ENCODE results near the gene WDR31.
"Not testable (repeated sequence)": the region's sequence is repeated elsewhere in the genome, so short reads cannot be mapped to it uniquely, and the experiment has no call there.

Gene WDR31

DNA sequence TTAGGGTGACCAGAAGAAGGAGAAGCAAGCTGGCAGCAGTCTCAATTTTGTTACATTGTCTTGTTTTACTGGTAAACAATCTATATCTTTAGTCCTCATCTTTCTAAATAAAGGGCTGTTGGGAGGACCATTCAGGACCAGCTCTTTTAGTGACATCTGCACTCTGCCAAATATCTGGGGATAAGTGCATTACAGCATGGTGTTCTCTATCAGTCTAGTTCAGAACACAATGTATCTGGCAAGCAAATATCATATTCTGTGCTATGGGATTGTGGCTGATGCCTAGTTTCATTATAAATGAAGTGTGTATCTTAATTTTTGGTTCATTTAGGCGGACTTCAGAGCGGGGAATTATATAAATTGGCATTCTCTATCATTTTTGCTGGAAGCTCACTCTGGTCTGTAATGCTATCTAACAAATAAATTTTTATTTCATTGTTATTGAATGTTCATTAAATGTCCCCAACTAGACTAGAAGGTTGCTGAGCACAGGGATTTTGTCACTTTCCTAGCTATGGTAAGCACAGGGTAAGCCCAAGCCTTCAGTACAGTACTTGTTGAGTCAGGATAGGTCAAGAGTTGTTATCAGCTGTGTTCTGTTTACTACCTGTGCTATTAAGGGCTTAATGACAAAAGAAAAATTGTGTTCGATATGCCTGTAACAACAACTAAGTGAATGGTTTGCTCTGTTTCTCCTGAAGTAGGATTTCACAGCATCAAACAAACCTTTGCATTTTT, 11.9 kb downstream of the WDR31 start:
- DNase-seq = no peak

DNA sequence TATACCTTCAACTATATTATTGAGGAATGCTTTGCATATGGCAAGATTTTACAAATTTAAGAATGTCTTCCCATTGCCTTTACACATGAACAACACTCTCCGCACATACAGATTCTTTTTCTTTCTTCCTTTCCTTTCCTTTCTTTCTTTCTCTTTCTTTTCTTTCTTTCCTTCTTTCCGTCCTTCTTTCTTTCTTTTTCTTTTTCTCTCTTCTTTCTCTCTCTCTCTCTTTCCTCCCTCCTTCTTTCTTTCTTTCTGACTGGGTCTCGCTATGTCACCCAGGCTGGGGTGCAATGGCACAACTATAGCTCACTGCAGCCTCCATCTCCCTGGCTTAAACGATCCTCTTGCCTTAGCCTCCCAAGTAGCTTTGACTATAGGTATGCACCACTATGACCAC, 13.8 kb downstream of the WDR31 start:
- no peak for DNase-seq

DNA sequence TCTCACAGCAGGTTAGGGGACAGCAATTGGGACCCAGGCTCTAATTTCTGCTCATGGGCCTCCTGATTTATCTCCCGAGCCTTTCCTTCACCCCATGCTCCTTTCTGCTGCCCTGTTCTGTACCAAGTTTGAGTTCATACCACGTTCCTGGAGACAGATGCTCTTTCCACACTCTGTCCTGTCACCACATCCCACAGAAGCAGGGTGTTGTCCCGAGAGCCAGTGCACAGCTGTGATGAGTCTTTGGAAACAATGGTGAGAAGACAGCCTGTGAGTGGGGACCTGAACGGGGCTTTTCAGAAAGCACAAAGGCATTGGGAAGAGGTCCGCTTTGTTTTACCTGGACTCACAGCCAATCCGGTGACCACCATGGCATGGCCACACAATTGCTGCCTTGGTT, 17.4 kb downstream of the WDR31 start:
- DNase-seq = no peak

DNA sequence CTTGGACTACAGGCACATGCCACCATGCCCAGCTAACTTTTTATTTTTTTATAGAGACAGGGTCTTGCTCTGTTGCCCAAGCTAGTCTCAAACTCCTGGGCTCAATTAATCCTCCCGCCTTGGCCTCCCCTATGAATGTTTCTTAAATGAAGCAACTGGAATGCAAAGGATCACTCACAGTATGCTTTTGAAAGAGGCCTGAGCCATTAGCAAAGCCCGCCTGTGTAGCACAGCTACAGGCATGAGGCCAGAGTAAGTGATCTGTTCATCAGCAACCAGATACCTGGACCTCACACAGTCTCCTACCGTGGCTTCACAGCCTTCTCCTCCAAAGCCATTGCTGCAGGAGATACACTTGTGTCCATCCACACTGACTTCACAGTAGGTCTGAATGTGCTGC, 20.0 kb downstream of the WDR31 start:
- DNase-seq = no peak

DNA sequence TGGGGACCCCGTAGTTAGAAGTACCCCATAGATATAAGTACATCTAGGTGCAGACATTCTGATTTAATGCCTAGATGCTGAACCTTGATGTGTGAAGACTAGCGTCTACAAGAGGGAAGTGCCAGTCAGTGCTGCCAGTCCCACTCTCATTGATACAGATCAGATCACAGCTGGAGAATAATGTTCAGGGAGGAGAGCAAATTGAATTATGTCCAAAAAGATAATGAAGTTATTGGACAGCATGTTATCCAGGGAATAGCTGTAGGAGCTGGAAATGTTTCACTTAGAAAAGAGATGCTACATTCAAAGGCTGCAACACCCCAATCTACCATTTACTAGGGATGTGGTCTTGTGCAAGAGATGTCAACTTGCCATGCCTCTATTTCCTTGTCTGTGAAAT, 21.0 kb downstream of the WDR31 start:
- DNase-seq = no peak

DNA sequence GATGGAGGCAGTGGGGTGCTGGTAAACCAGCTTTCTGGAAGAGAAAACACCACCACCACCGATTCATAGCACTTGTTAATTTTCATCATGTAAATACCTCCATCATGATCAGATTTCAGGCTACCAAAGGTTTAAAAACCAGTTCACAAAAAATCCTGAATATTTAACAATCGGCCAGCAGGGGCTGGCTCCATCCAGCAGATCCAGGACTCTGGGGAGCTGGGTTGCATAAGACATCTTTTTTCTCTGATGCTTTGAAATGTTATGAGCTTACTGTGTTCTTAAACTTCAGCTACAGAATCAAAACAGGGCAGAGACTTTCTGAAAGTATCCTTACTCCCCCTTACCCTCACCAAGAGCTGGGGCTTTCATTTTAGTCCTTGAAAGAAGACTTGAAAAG, 22.3 kb downstream of the WDR31 start:
- DNase-seq = no peak

DNA sequence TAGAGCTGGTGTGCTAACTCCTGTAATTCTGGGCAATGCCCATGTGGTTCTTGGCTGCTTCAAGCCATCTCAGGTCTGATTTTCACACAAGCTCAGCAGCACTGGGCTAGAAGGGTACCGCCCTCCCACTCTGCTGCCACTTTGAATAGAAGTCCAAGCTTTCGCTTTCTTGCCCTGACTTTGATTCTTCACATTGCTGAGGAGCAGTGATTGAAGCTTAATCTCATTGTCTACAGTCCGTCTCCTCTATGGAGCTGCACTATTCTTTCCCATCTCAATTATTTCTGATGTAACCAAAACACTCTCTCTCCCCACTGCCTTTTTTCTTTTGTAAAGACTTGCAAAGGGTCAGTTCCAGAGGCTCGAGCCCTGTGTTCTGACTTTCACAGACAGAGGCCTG, 24.0 kb downstream of the WDR31 start:
- no peak for DNase-seq

DNA sequence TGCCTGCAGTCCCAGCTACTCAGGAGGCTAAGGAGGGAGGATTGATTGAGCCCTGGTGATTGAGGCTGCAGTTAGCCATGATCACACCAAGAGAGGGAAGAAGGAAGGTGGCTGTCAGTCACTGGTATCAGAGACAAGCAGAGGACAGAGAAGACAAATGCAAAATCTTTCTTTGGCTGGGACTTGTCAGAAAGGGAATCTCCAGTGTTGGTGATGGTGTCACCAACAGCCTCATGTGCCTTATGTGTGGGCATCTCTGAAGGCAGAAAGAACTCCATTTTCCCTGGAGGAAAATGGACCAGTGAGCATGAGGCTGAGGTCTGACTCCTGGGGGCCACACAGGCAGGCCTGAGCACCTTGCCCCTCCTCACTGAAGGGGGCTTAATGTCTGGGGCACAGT, 24.8 kb downstream of the WDR31 start:
- DNase-seq = no peak

DNA sequence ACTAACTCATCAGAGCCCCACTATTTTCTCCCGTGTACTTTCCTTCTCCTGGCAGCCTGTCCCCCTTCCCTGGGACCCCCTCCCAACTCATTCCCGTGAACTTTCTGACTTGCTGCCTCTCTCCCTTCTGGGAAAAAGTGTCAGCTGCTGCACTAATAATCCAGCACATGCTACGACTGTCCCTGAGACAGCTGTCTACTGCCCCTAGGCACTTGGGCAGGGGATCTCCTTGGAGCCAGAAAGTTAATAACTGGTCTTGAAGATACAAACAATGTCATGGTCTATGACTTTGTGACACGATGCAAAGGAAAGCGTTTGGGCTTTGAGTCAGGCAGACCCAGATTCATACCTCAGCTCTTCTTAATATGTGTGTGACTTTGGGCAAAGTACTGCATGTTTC, 26.8 kb downstream of the WDR31 start:
- no peak for DNase-seq

DNA sequence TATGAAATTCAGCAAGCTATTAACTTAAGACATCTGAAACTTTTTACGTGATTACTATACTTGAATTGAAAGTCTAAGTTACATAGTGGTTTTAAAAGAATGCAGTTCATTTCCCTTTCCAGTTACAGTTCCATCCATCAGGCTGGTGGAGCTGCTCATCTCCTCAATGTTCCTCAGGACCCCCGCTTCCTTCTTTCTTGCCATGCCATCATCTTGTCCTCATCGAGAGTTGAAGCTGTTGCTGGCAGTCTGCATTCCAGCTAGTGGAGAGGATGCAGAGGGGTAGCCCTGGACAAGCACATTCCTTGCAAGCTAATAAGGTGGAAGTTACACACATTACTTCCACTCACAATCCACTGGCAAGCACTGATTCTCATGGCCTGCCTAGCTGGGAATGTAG, 28.1 kb downstream of the WDR31 start:
- DNase-seq = no peak

DNA sequence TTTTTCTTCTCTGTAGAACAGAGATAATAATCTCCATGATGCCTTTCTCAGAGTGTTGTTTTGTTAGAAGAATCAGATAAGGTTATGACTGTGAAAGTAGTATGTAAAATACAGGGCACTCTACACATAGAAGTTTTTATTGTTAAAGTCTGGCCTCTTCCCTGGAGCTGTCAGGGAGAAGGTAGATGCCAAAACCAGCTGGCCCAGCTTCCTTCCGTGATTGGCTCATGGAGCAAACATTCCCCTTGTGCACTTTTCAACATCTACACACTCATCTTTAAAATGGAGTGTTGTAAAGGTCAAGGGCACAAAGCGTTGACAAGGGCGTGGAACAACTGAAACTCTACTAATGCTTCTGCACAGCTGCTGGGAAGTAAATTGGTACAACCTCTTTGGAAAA, 29.5 kb downstream of the WDR31 start:
- no peak for DNase-seq

DNA sequence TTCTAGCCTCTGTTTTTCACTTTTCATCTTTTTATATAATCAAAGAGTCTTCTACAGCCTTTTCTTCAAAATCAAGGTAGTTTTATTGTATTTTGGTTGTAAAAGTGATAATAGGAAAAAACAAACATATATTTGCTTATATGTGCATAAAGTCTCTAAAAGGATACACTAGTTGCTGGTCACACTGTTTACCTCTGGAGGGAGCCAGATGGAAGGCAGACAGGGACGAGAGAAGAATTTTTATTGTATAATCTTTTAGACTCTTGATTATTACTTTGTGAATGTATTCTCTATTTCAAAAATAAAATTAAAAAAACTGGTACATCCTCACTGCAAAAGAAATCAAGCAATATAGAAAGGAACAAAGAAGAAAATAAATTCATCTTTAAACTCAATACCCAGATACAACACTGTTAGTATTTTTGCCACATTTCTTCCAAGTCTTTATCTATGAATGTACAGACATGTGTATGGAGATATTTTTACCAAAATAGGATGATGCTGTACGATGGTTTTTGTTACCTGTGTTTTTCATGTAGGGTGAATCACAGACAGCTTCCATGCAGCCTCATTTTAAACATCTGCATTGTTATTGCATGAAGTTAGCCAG, 30.8 kb downstream of the WDR31 start:
- no peak for DNase-seq

DNA sequence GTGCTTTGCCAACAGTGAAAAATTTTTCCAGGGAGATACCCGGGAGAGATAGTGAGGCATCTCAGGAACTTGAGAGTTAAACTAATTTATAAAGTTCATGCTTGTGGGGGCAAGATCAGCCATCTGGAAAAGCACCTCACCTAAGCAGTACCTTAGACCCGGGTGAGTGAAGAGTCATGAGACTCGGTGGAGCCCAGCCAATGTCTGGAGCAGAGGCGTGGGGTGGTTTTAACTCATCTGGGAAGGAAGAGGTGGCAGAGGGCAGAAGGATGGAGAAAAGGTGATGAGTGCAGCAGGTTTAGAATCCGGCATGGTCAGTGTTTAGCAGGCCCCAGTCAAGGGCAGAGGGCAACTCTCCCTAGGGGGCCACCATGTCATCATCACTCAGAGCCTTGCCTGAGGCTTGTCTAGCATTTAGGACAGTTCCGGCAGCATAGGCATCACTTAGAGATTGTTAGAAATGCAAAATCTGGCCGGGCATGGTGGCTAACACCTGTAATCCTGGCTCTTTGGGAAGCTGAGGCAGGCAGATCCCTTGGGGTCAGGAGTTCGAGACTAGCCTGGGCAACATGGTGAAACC, 32.6 kb downstream of the WDR31 start:
- no peak for DNase-seq

DNA sequence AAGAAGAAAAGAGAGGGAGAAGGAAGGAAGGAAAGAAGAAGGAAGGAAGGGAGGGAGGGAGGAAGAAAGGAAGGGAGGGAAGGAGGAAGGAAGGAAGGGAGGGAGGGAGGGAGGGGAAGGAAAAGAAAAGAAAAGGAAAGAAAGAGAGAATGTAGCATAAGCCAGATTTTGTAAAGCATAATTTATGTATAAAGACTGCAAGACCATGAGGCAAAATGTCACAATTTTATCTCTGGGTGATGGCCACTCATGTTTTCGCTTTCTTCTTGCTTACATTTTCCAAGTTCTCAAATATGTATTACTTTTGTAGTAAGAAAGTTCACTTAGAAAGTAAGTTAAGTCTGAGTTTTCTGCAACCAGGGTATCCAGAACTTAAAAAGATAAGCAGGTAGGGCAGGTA, 33.5 kb downstream of the WDR31 start:
- DNase-seq = no peak

DNA sequence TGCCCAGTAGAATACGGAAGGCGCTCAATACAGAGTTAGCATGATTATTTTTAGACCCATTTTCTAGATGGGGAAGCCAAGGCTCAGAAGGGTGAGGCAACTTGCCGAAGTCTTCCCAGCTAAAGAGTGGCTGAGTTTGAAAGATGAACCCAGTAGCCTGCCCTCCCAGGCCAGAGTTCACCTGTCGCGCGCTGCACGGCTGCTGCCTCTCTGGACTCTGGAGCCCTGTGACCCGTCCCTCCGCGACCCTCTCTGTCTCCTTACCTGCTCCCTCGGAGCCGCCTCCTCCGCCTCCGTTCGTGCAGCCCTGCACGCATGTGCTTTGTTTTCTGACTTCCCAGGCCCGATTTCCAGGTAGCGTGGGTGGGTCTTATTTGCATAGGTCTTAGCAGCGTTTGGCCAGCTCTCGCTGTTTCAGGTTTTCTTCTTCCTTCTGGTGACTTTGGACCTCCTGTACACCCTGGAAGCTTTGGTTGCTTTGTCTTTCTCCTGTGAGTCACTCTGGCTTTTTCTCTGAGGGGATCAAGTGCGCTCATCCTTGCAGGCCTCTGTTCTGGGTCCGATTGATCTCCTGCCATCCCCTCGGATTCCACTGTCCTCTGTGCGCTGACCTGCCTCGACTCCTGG, 37.2 kb downstream of the WDR31 start, which contains the start of gene RNF183:
RNF183 (minus strand) TSS at position 585 of the 627 bp plus-strand sequence. CDS start 5,192 bp downstream, outside the sequence.
- DNase-seq = no peak

DNA sequence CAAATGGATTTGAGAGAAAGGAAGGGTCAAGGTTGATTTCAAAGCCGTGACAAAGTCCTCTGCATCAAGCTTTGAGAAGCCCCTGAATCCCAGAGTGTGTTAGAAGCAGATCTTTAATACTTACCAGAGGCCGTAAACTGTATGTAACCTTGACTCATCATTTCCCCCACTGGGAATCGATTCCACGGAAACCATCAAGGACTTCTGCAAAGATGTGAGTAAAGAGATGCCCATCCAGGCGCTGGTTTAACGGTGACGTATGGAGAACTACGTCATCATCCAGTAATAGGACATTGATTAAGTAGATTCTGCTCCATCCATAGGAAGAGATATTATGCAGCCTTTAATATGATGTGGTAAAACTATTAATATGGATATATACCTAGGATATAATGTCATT, 38.5 kb downstream of the WDR31 start:
- no peak for DNase-seq

DNA sequence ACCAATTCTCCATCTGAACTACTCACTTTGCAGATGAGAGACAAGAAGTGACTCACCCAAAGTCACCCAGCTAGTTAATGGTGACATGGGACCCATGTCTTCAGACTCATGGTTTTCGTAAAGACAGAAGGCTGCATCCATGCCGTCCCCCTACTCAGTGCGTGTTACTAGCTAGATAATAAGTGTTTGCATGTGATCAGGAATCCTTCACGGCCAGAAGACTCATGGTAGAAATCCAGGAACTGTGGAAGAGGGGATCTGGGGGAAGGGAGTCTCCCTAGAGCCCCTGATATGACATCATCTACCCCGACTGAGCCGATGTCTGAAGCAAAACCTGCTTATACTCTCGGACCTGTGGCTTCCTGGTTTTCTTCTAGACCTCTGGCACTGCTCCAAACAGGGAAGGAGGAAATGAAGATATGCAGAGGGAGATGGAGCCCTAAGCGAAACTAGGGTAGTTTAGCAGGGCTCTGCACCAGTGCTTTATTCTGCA, 40.2 kb downstream of the WDR31 start:
- DNase-seq = no peak

DNA sequence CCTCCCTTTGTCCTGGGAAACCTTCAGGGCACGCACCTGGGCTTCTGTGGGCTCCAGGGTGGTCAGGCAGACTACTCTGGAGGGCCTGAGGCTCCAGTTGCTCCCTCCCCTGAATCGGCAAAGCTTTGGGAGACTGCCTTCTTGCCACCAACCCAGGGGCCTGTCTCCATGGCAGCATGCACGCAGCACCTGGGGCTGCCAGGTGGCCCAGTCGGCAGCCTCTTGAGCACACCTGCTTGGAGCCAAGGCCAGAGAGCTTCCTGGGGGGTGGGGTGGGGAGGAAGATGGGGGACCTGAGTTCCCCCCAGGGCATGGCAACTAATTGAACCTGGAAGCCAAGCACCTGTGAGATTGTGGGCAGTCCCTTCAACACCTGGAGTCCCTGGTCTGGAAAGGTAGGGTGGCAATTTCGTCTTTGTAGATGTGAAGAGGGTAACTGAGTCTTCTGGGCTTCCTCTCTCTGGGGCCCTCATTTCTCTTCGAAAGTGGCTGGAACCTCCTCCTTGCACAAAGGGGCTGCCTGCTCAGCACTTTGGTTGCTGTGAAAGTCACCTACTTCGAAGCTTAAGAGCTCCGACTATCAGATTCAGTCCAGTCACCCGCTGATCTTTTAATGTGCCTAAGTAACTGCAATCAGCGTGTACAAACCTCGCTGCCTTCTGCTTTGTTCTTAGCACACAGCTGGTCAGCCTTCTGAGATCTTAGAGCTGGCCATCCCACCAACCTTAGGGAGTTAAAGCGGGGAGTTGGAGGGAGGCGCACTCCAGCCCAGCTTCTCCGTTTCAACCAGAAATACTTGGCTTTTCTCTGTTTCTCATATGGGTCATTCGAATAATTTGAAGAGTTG, 40.9 kb downstream of the WDR31 start:
- DNase-seq = no peak

DNA sequence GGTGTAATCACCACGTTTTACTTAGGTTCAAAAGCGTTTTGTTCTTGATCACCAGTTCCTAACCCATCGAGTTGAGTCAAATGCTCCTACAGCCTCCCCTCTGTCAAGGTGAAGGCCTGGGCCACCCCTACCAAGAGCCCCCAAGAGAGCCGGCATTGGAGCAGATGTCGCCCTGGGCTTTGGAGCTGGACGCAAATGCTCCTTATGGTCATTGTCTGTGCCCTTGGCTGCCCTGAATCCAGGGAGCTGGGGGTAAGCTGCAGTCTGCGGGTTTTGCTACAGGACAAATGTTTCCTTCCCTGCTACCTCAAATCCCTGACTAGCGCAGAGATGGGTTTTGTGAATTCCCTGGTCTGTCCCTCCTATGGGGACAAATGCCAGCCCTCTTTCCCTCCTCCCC, 41.8 kb downstream of the WDR31 start:
- no peak for DNase-seq

DNA sequence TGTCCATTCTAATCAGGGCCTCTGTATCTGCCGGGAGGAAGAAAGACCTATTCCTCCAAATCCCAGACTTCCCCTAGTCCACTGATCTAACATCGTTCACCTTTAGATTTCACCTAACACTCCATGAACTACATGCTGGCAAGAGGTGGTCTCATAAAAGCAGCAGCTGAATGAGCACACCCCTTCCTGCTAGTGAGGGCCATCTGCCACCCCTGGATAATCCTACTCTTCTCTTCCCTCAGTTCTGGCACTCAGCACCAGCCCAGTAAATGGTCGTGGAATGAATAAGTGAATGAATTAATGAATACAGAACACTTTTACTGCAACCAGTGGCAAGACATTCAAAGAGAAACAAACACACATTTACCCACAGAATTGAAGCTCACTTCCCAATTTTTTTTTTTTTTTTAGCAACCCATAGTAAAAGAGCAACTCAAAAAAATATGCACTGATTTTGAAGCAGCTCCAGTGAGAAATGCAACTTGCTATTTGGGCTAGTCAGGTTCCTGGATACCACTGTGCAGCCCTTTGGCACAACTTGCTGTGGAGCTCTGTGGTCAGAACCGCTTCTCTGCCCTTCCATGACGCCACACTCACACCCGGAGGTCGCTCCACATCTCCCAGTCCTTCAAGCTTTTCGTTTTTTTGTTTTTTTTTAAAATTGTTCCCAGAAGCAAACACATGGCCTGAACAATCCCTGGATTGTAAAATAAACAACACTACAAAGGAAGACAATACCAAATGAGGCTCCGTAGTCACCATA, 43.1 kb downstream of the WDR31 start:
- no peak for DNase-seq

DNA sequence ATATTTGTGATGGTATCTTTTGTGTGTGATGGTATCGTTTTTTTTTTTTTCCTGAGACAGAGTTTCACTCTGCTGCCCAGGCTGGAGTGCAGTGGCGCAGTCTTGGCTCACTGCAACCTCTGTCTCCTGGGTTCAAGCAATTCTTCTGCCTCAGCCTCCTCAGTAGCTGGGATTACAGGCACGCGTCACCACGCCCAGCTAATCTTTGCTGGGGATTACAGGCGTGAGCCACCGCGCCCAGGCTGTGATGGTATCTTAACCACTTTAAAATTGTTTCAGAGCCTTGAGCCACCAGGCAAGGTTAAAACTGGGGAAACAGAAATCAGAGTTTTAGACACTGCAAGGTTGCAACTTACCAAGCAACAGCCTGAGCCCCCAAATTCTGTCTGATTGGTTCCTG, 43.8 kb downstream of the WDR31 start:
- DNase-seq = not testable (repeated sequence)

DNA sequence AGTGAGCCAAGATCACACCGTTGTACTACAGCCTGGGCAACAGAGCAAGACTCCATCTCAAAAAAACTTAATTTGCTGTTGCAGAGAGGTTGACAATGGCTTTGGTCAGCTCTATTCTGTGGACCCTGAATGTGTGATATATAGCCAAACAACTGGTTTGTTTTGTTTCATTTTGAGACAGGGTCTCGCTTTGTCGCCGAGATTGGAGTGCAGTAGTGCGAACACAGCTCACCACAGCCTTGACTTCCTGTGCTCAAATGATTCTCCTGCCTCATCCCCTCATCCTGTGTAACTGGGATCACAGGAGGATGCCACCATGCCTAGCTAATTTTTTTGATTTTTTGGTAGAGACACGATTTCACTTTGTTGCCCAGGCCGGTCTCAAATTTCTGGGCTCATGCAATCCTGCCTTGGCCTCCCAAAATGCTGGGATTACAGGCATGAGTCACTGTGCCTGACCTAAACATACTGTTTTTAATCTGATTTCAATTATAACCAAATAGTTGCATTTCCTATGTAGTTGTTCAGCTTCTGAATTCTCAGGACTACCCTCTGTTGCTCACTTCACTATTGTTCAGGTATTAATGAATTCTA, 46.7 kb downstream of the WDR31 start:
- no peak for DNase-seq
